Adrenal gland (tissue), 12 donors: ENCODE data around the gene SLC37A1. TPM values are rescaled to one million over a fixed set of nuclear protein-coding genes. Genes with fewer than 3 reads are reported as not detected.

ENCODE experiments used
- DNase-seq, 7 donors: peaks; one replicate each; pipeline ENCODE4 v3.0.0-alpha.2; 2019 to 2020
- H3K27ac ChIP-seq, 5 donors: fragments of 200-600 bp; sonication (generic) in 4 of 5; 1 replicate in 3 of 5; 2 replicates in 2 of 5; pipeline versions ENCODE4 v1.5.1 to v1.8.0; 2016 to 2020; ENCODE audit warnings: mild to moderate bottlenecking in 1 of 5
- H3K27me3 ChIP-seq: fragments of 200-600 bp; 2 replicates; pipeline ENCODE4 v1.8.0; 2021
- H3K36me3 ChIP-seq, 2 donors: fragments of 200-600 bp; replicated peaks in 1 of 2; 1 replicate in 1 of 2; 2 replicates in 1 of 2; pipeline versions ENCODE4 v1.5.1 to v1.8.0; 2018 to 2022
- H3K4me1 ChIP-seq, 2 donors: fragments of 200-600 bp; replicated peaks in 1 of 2; 1 replicate in 1 of 2; 2 replicates in 1 of 2; pipeline versions ENCODE4 v1.5.1 to v1.8.0; 2018 to 2021
- H3K4me3 ChIP-seq, 4 donors: fragments of 200-600 bp; sonication (generic) in 3 of 4; one replicate each; pipeline ENCODE4 v1.5.1; 2016 to 2018
- H3K9me3 ChIP-seq, 3 donors: fragments of 200-600 bp; sonication (generic) in 1 of 3; replicated peaks in 1 of 3; 1 replicate in 2 of 3; 2 replicates in 1 of 3; pipeline versions ENCODE4 v1.5.1 to v1.8.0; 2016 to 2021
- CTCF ChIP-seq, 6 experiments: fragments of 450-650 bp in 4 of 6; fragments of 200-600 bp in 2 of 6; sonication (generic) in 1 of 6; IDR thresholded peaks; 1 replicate in 5 of 6; 2 replicates in 1 of 6; pipeline versions ENCODE4 v1.5.1 to v1.8.0; 2016 to 2021; ENCODE audit warnings: antibody characterized with exemption in 6 of 6, mild to moderate bottlenecking in 2 of 6, moderate library complexity in 1 of 6
- POLR2A ChIP-seq, 2 donors: fragments of 450-650 bp; IDR thresholded peaks; one replicate each; pipeline ENCODE4 v1.6.1; 2017; ENCODE audit warnings: antibody characterized with exemption in 2 of 2, mild to moderate bottlenecking in 2 of 2, moderate library complexity in 1 of 2
- WGBS, 4 donors: extraction: QIAGEN DNeasy Blood & Tissue Kit in 2 of 4; methylation state at CpG; one replicate each; pipeline versions ENCODE4 v1.1.5 to v1.1.7; 2013 to 2017; 5-methylcytosine and 5-hydroxymethylcytosine counted together
- intact Hi-C, 2 donors: fragments of 100-400 bp; cut with DNase I; formaldehyde crosslinking; loops; one replicate each; pipeline versions ENCODE4 v1.14.1 to v1.15.0; 2022 to 2023
- polyA plus RNA-seq, 3 donors: library from polyadenylated mRNA; stranded (reverse); fragments of 200-250 nt in 2 of 3; fragments of 350-450 nt in 1 of 3; fragmentation: Illumina TruSeq in 1 of 3; extraction: RNeasy Lipid Tissue Mini Kit (QIAGEN cat#74804) in 1 of 3; gene quantifications; one replicate each; pipeline ENCODE4 v1.2.3, GENCODE V29; 2013 to 2014
- total RNA-seq, 9 donors: library from RNA; depleted of rRNA in 4 of 9; stranded (reverse); fragments of >200 nt in 4 of 9; fragments of 120-200 nt in 1 of 9; fragmentation: NEBNext Ultra II Directional in 1 of 9; extraction: Animal tissue kit (Norgen Biotek cat#: 25700) in 1 of 9; gene quantifications; one replicate each; pipeline versions ENCODE4 v1.1.0 to v1.2.4, GENCODE V29; 2013 to 2023
- donor health status: healthy with polysubstance abuse.
- donor health status: Bipolar disorder and iron deficiency.
- donor health status: DM: yes; HTN: yes; CAD: no.
- donor health status: DM: no; HTN: no; CAD: no.
- donor health status: DM: no; HTN: no; CAD: no.
- donor health status: DM: yes; HTN: yes; CAD: no.

Gene SLC37A1
- total and polyA plus RNA-seq, 12 donors = 4.8 to 27.2 (median 16.3) TPM

DNA sequence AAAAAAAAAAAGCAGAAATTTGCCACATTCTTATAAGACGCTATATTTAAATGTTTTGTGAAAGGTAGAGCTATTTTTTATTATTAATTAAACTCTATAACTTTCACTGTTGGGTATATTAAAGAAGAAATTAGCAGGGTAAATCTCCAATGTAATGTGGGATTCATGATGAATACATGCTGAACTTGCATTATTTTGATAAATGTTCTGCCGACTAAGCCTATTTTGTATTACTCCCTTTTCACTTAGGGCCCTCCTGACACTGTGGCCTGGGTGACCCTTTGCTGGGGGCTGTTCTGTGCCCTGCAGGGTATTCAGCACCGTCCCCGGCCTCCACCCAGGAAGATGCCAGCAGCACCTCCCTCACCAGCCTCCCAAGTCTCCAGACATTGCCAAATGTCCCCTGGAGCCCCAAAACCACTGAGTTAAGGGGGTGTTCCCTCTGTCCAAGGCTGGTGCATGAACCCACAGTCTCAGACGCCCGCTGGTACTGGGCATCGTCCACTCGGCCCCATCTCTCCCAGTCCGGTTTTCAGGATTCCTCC lies 40.1 kb upstream of the SLC37A1 start:
- WGBS, 4 donors = 83 to 89% (median 85%) methylated on average over 9 of the region's 9 CpGs
- no peak overlapping the region for H3K27ac ChIP-seq
- H3K9me3 ChIP-seq = no peaks in the 10 kb centered on the region
- H3K36me3 ChIP-seq = no peaks in the 10 kb centered on the region
- DNase-seq = peak in 2 of 7 donors; percentile 14 to 39
- no peaks in the 10 kb centered on the region for H3K4me1 ChIP-seq
- H3K27me3 ChIP-seq = no peaks in the 10 kb centered on the region
- intact Hi-C loops = no loop called here
- no peak for TF ChIP-seq POLR2A (IDR thresholded peaks at IDR 0.05)
- no peak for TF ChIP-seq CTCF (IDR thresholded peaks at IDR 0.05)
- H3K4me3 ChIP-seq = no peak overlapping the region

GRCh38 chr21:42474043-42474831 lies 39.4 kb upstream of the SLC37A1 start:
- no peak for TF ChIP-seq POLR2A (IDR thresholded peaks at IDR 0.05)
- Histone ChIP-seq H3K4me1 (no peaks in the 10 kb centered on the region), H3K9me3 (no peaks in the 10 kb centered on the region), H3K27me3 (no peaks in the 10 kb centered on the region), H3K4me3 (no peak overlapping the region), H3K36me3 (no peaks in the 10 kb centered on the region), H3K27ac (no peak overlapping the region)
- 70 to 78% (median 74%) methylated on average over 14 of the region's 14 CpGs for WGBS, 4 donors
- DNase-seq = peak in 3 of 7 donors; percentile 13 to 27 (median 14)
- intact Hi-C loops = no loop called here

DNA sequence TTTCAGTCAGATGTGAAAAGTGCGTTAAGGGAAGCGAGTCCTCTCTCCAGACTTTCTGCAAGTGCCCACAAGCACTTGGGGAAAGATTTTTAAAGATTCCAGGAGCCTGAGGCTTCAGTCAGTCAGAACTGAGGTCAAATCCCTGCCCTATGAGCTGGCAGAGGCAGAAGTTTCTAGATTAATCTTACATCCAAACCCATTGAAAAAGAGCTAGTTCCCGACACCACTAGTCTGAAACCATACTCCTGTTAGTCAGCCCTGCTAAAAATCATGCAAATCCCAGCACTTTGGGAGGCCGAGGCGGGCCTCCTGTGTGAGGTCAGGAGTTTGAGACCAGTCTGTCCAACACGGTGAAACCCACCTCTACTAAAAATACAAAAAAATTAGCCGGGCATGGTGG lies 38.6 kb upstream of the SLC37A1 start:
- Histone ChIP-seq H3K27me3 (no peaks in the 10 kb centered on the region), H3K9me3 (no peaks in the 10 kb centered on the region), H3K27ac (no peak overlapping the region), H3K36me3 (no peaks in the 10 kb centered on the region), H3K4me3 (no peak overlapping the region), H3K4me1 (no peaks in the 10 kb centered on the region)
- WGBS, 4 donors = 79 to 92% (median 88%) methylated on average over 4 to 7 of the region's 7 CpGs
- intact Hi-C loops = no loop called here
- TF ChIP-seq POLR2A (IDR thresholded peaks at IDR 0.05) = no peak
- no peak for TF ChIP-seq CTCF (IDR thresholded peaks at IDR 0.05)
- peak in 2 of 7 donors; percentile 11 to 15 for DNase-seq

DNA sequence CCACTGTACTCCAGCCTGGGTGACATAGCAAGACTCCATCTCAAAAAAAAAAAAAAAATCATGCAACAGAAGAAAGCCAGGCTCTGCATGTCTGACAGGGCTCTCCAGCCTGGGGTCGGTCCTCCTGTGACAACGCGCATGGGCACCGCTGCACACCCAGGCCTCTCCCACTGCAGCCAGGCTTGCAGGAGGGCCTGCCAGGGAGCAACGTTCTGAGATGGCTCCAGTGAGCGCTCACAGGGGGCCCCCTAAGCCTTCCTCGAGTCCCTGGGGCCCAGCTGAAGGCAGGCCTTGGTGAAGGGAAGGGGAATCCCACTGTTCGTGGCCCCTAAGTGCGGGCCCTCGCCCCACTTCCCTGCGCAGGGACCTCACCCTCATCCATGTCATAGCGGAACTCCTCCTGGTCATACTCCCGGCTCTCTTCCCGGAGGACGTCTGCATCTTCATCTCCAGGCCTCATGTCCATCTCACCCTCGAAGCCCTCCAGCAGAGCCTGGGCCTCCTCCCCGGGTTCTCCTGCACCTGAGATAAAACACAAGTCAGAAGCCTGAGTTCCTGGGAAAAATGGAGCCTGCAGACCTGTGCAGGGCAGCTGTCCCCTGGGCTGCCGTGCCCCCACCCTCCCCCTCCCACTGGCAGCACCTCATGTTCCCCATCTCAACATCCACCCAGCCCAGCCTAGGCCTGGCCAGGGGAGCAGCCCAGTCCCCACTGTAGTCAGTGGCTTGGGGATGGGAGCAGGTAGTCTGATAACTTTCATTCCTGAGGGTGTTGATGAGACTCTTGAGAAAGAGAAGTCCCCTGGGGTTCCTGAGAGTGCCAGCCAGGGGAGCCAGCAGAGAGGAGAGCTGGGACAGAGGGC lies 37.9 kb upstream of the SLC37A1 start:
- peak in 2 of 7 donors; percentile 14 to 29 for DNase-seq
- Histone ChIP-seq H3K9me3 (no peaks in the 10 kb centered on the region), H3K27me3 (no peaks in the 10 kb centered on the region), H3K4me3 (no peak overlapping the region), H3K4me1 (no peaks in the 10 kb centered on the region), H3K27ac (no peak overlapping the region), H3K36me3 (no peaks in the 10 kb centered on the region)
- TF ChIP-seq CTCF (IDR thresholded peaks at IDR 0.05) (no peak), POLR2A (IDR thresholded peaks at IDR 0.05) (no peak)
- WGBS, 4 donors = 87 to 92% (median 89%) methylated on average over 7 to 18 of the region's 18 CpGs
- intact Hi-C loops = no loop called here
